Small intestine (tissue), 7 donors: Measurements from ENCODE around the gene NLRC5. TPM values are rescaled to one million over a fixed set of nuclear protein-coding genes. Genes with fewer than 3 reads are reported as not detected.
"Not testable (repeated sequence)": the region's sequence is repeated elsewhere in the genome, so short reads cannot be mapped to it uniquely, and the experiment has no call there.

Experiments
- DNase-seq, 2 donors: peaks; one replicate each; pipeline versions ENCODE4 v3.0.0 to v3.0.0-alpha.2; 2013
- FAIRE-seq: peaks from 2 replicates; lab custom pipeline; 2012; peaks lifted over from hg19 to GRCh38; lab: Jason Lieb, UNC
- H3K27ac ChIP-seq, 3 donors: one replicate each; pipeline ENCODE4 v1.5.1; 2013; ENCODE audit warnings: low read length in 2 of 3, mild to moderate bottlenecking in 2 of 3, control low read depth in 1 of 3, inconsistent platforms in 1 of 3, low read depth in 1 of 3, moderate library complexity in 1 of 3
- H3K27me3 ChIP-seq, 3 donors: one replicate each; pipeline ENCODE4 v1.6.1; 2013; ENCODE audit warnings: low read length in 3 of 3, inconsistent platforms in 1 of 3; ENCODE audit not compliant: control insufficient read depth in 3 of 3, insufficient read depth in 3 of 3
- H3K36me3 ChIP-seq, 3 donors: one replicate each; pipeline ENCODE4 v1.6.1; 2013; ENCODE audit warnings: low read length in 3 of 3, inconsistent platforms in 1 of 3, low read depth in 1 of 3, mild to moderate bottlenecking in 1 of 3, moderate library complexity in 1 of 3; ENCODE audit not compliant: control insufficient read depth in 3 of 3, insufficient read depth in 2 of 3
- H3K4me1 ChIP-seq, 3 donors: one replicate each; pipeline ENCODE4 v1.6.1; 2013; ENCODE audit warnings: low read length in 2 of 3, inconsistent platforms in 1 of 3, low read depth in 1 of 3, mild to moderate bottlenecking in 1 of 3, moderate library complexity in 1 of 3; ENCODE audit not compliant: control insufficient read depth in 3 of 3, insufficient read depth in 2 of 3
- H3K4me3 ChIP-seq, 3 donors: one replicate each; pipeline ENCODE4 v1.5.1; 2013; ENCODE audit warnings: low read length in 3 of 3, control low read depth in 1 of 3, inconsistent platforms in 1 of 3, low read depth in 1 of 3, mild to moderate bottlenecking in 1 of 3, moderate library complexity in 1 of 3
- H3K9me3 ChIP-seq, 2 donors: one replicate each; pipeline ENCODE4 v1.6.1; 2013; ENCODE audit warnings: low read depth in 1 of 2, low read length in 1 of 2; ENCODE audit not compliant: control insufficient read depth in 2 of 2, insufficient read depth in 1 of 2
- WGBS, 3 donors: extraction: QIAGEN DNeasy Blood & Tissue Kit; methylation state at CpG; one replicate each; pipeline ENCODE4 v1.1.7; 2013; 5-methylcytosine and 5-hydroxymethylcytosine counted together
- polyA plus RNA-seq, 4 donors: library from polyadenylated mRNA; stranded (reverse) in 3 of 4; unstranded in 1 of 4; fragments of 200-250 nt in 3 of 4; fragments of 120-200 nt in 1 of 4; gene quantifications; one replicate each; pipeline versions ENCODE4 v1.2.1 to v1.2.3, GENCODE V29; 2013
- donor health status: healthy with polysubstance abuse.
- donor health status: control.
- donor health status: control.
- donor health status: Bipolar disorder and iron deficiency.
- donor health status: healthy.

The NLRC5 gene
- polyA plus RNA-seq, 4 donors, result 6.3 to 29.2 (median 16.7) TPM

GRCh38 chr16:57069053-57069452, 79.7 kb downstream of the NLRC5 start:
- Histone ChIP-seq H3K27ac (no peak overlapping the region), H3K4me1 (no peaks in the 10 kb centered on the region), H3K4me3 (no peak overlapping the region), H3K27me3 (peaks cover 0 to 3% (median 0%) of the 10 kb centered on the region in 3 donors), H3K9me3 (no peaks in the 10 kb centered on the region), H3K36me3 (peaks cover 2 to 7% (median 4%) of the 10 kb centered on the region in 3 donors)
- DNase-seq (no peak), FAIRE-seq (no peak)
- WGBS, 3 donors, result 93 to 95% (median 95%) methylated on average over 7 of the region's 7 CpGs

DNA sequence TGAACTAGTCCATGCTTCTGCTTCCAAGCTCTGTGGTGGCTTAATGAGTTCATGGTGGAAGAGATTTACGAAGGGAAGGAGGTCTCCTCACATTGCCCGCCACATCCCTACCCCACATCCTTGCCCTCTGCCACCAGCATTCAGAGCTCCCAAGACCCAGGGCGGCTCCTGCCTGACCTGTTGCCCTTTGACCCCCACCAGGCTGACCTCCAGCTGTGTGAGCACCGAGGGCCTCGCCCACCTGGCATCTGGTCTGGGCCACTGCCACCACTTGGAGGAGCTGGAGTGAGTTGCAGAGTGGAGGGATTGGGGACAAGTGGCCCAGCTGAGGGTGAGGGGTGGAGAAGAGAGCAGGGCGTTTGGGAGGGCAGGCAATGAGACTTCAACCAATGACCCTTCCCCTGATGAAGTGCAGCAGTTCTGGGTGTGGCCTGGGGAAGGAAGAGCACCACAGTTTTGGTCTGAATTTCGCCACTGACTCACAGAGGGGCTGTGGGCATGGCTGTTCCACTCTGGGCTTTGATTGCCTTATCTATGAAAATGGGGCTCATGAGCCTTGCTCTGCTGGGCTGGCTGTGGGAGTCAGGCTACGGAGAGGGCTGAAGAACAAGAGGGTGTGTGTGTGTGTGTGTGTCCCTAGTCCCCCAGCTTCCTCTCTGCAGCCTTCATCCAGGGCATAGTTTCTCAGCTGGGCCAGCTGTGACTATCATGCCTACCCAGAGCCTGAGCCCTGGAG, 80.4 kb downstream of the NLRC5 start:
- H3K36me3 ChIP-seq, result peaks cover 5 to 7% (median 6%) of the 10 kb centered on the region in 3 donors
- FAIRE-seq, result no peak
- H3K27ac ChIP-seq, result no peak overlapping the region
- peaks cover 0 to 3% (median 0%) of the 10 kb centered on the region in 3 donors for H3K27me3 ChIP-seq
- DNase-seq, result no peak
- H3K9me3 ChIP-seq, result no peaks in the 10 kb centered on the region
- H3K4me1 ChIP-seq, result no peaks in the 10 kb centered on the region
- whole genome bisulfite sequencing, 3 donors, result 76 to 81% (median 76%) methylated on average over 8 of the region's 8 CpGs
- no peak overlapping the region for H3K4me3 ChIP-seq

GRCh38 chr16:57070424-57070823, 81.1 kb downstream of the NLRC5 start:
- H3K27me3 ChIP-seq, result peaks cover 0 to 3% (median 0%) of the 10 kb centered on the region in 3 donors
- no peaks in the 10 kb centered on the region for H3K9me3 ChIP-seq
- peaks cover 6 to 7% (median 7%) of the 10 kb centered on the region in 3 donors for H3K36me3 ChIP-seq
- no peak for DNase-seq
- H3K4me3 ChIP-seq, result no peak overlapping the region
- H3K4me1 ChIP-seq, result no peaks in the 10 kb centered on the region
- 93 to 100% (median 98%) methylated on average over 2 of the region's 2 CpGs for WGBS, 3 donors
- no peak overlapping the region for H3K27ac ChIP-seq
- no peak for FAIRE-seq

DNA sequence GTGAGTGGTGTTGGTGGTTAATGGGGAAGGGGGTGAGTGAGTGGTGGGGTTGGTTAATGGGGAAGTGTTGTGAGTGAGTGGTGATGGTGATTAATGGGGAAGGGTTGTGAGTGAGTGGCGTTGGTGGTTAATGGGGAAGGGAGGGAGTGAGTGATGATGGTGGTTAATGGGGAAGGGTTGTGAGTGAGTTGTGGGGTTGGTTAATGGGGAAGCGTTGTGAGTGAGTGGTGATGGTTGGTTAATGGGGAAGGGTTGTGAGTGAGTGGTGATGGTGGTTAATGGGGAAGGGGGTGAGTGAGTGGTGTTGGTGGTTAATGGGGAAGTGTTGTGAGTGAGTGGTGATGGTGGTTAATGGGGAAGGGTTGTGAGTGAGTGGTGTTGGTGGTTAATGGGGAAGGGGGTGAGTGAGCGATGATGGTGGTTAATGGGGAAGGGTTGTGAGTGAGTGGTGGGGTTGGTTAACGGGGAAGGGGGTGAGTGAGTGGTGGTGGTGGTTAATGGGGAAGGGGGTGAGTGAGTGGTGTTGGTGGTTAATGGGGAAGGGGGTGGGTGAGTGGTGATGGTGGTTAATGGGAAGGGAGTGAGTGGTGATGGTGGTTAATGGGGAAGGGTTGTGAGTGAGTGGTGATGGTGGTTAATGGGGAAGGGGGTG, 81.8 kb downstream of the NLRC5 start:
- not testable (repeated sequence) for H3K4me3 ChIP-seq, DNase-seq, FAIRE-seq, H3K4me1 ChIP-seq, H3K36me3 ChIP-seq, H3K27me3 ChIP-seq, H3K9me3 ChIP-seq, H3K27ac ChIP-seq
- WGBS, 3 donors, result 71 to 88% (median 78%) methylated on average over 4 of the region's 4 CpGs

DNA sequence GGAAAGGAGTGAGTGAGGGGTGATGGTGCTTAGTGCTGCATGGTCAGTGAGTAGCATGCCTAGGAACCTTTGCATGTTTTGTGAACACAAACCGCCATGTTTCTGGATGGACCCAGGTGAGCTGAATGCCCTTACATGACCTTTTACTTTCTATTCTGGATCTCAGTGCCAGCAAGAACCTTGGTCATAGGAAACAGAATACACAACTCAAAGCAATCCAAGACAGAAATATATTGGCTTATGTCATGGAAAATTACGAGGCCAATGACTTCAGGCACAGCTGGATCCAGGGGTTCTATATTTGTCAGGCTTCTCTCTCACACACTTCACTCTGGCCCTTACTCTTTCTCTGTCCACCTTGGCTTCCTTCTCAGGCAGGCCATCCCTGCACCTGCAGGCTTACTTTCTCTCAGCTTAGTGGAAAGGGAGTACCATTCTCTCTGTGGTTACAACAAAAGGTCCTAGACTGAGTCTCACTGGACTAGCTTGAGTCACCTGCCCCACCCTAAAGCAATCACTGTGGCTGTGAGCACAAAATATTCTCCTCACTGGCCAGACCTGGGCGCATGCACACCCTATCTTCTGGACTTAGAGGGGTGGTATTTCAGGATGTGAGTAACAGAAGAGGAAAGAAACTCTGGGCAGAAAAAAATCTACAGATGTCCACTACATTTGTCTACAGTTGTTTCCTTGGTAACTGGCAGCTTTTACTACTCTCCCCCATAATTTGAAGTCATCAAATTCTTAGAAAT, 82.7 kb downstream of the NLRC5 start:
- 73 to 75% (median 75%) methylated on average over 3 of the region's 3 CpGs for WGBS, 3 donors

DNA sequence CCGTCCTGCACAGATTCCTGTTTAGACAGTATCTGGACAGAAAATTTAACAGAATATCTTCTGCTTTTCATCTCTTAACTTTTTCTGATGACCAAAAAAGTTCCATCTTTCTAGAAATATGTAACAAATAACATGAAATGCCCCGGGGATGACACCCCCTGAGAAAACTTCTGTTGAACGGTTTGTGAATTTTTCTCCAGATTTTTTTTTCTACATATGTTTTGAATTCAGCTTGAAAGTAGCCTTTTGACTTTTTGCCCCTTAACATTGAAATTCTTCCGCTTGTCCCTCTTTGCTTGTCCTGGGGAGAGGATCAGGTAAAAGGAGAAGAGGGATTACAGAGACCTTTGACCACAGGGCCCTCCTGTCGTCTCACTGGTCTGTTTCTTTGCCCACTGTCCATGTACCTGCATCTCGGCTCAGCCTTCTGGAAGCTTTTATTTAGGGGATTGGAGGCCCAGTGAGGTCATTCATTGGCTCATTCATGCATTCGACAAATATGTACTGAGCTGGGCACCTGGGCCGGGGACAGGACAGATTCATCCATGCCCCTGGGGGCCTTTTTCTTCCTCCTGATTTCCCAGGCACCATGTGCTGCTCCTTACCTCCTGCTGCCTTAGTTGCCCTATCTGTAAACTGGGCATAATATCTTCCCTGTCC, 83.4 kb downstream of the NLRC5 start:
- 72 to 82% (median 81%) methylated on average over 8 of the region's 8 CpGs for WGBS, 3 donors
- Histone ChIP-seq H3K4me1 (no peaks in the 10 kb centered on the region), H3K27me3 (no peaks in the 10 kb centered on the region), H3K27ac (no peak overlapping the region), H3K4me3 (no peak overlapping the region), H3K36me3 (peaks cover 5 to 9% (median 7%) of the 10 kb centered on the region in 3 donors), H3K9me3 (no peaks in the 10 kb centered on the region)
- FAIRE-seq, result no peak
- DNase-seq, result no peak

More for the DNA sequence above, 82.7 kb downstream of the NLRC5 start:
- FAIRE-seq (no peak), DNase-seq (peak in 1 of 2 donors; percentile 12)
- peaks cover 0 to 3% (median 0%) of the 10 kb centered on the region in 3 donors for H3K27me3 ChIP-seq
- peak overlapping the region in 1 of 3 donors; percentile 12 for H3K27ac ChIP-seq
- no peaks in the 10 kb centered on the region for H3K4me1 ChIP-seq
- peaks cover 7 to 9% (median 7%) of the 10 kb centered on the region in 3 donors for H3K36me3 ChIP-seq
- H3K4me3 ChIP-seq, result no peak overlapping the region
- H3K9me3 ChIP-seq, result no peaks in the 10 kb centered on the region

DNA sequence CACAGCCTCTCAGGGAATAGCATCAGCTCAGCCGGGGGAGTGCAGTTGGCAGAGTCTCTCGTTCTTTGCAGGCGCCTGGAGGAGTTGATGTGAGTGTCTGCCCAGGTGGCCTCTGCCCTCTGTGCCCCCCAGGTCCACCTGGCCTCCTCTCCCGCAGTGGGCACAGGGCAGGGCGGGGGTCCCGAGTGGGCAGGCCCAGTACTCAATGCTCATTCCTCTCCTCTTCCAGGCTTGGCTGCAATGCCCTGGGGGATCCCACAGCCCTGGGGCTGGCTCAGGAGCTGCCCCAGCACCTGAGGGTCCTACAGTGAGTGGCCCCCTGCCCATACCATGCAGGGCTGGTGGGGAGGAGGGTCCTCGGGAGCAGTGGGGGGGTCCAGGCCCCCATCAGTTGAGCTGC, 88.4 kb downstream of the NLRC5 start:
- Histone ChIP-seq H3K36me3 (peaks cover 4 to 12% (median 9%) of the 10 kb centered on the region in 3 donors), H3K27me3 (no peaks in the 10 kb centered on the region), H3K9me3 (no peaks in the 10 kb centered on the region), H3K4me3 (no peak overlapping the region), H3K4me1 (peaks cover 0 to 3% (median 0%) of the 10 kb centered on the region in 3 donors), H3K27ac (no peak overlapping the region)
- DNase-seq, result no peak
- no peak for FAIRE-seq
- WGBS, 3 donors, result 85 to 92% (median 89%) methylated on average over 6 to 7 of the region's 7 CpGs

- no peak overlapping the region for H3K27ac ChIP-seq
- FAIRE-seq (no peak), DNase-seq (no peak)
- H3K36me3 ChIP-seq, result peaks cover under 1 to 7% (median 4%) of the 10 kb centered on the region in 3 donors
- no peaks in the 10 kb centered on the region for H3K9me3 ChIP-seq
- no peaks in the 10 kb centered on the region for H3K27me3 ChIP-seq
- peaks cover 0 to 9% (median 0%) of the 10 kb centered on the region in 3 donors for H3K4me1 ChIP-seq
- H3K4me3 ChIP-seq, result no peak overlapping the region
Observed at GRCh38 chr16:57081744-57082143, 92.4 kb downstream of the NLRC5 start.
